Astrocyte of the cerebellum (primary cell): Measurements from ENCODE around the gene GLI2.

Experiments
- DNase-seq: peaks from one replicate; pipeline ENCODE4 v3.0.0-alpha.2; 2011; ENCODE audit warnings: low read depth
- H3K4me3 ChIP-seq: 2 replicates; pipeline ENCODE4 v1.5.1; 2011; ENCODE audit warnings: mild to moderate bottlenecking, low read depth, low read length, moderate library complexity
- in situ Hi-C: cut with HindIII; loops from 2 replicates; pipeline ENCODE4 v1.10.0; 2017; ENCODE audit warnings: low sequenced_read_pairs
- TF ChIP-seq, protein P1 (sequence below): IDR thresholded peaks from 2 replicates; pipeline ENCODE4 v1.5.1; 2012; ENCODE audit warnings: low read length, low read depth, moderate library complexity, mild to moderate bottlenecking; ENCODE audit errors: missing control alignments

The GLI2 gene

GRCh38 chr2:120741571-120742561, 6.2 kb downstream of the GLI2 start:
- DNase-seq, result no peak
- H3K4me3 ChIP-seq, result peak overlapping the region; percentile 35
- TF ChIP-seq, protein P1, sequence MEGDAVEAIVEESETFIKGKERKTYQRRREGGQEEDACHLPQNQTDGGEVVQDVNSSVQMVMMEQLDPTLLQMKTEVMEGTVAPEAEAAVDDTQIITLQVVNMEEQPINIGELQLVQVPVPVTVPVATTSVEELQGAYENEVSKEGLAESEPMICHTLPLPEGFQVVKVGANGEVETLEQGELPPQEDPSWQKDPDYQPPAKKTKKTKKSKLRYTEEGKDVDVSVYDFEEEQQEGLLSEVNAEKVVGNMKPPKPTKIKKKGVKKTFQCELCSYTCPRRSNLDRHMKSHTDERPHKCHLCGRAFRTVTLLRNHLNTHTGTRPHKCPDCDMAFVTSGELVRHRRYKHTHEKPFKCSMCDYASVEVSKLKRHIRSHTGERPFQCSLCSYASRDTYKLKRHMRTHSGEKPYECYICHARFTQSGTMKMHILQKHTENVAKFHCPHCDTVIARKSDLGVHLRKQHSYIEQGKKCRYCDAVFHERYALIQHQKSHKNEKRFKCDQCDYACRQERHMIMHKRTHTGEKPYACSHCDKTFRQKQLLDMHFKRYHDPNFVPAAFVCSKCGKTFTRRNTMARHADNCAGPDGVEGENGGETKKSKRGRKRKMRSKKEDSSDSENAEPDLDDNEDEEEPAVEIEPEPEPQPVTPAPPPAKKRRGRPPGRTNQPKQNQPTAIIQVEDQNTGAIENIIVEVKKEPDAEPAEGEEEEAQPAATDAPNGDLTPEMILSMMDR, result no peak
- in situ Hi-C loops, result no loop called here

GRCh38 chr2:120743657-120744056, 8.0 kb downstream of the GLI2 start:
- no peak for DNase-seq
- no peak overlapping the region for H3K4me3 ChIP-seq
- TF ChIP-seq, protein P1, result no peak
- in situ Hi-C loops, result no loop called here

GRCh38 chr2:120744817-120745216, 9.1 kb downstream of the GLI2 start:
- in situ Hi-C loops, result no loop called here
- TF ChIP-seq, protein P1, result no peak
- H3K4me3 ChIP-seq, result no peak overlapping the region
- no peak for DNase-seq

GRCh38 chr2:120745420-120746111, 9.9 kb downstream of the GLI2 start:
- DNase-seq, result no peak
- no peak overlapping the region for H3K4me3 ChIP-seq
- TF ChIP-seq, protein P1, result no peak
- in situ Hi-C loops, result no loop called here

- H3K4me3 ChIP-seq, result no peak overlapping the region
- no peak for DNase-seq
- in situ Hi-C loops, result no loop called here
- TF ChIP-seq, protein P1, result no peak
Observed at GRCh38 chr2:120746144-120746543, 10.5 kb downstream of the GLI2 start.

DNA sequence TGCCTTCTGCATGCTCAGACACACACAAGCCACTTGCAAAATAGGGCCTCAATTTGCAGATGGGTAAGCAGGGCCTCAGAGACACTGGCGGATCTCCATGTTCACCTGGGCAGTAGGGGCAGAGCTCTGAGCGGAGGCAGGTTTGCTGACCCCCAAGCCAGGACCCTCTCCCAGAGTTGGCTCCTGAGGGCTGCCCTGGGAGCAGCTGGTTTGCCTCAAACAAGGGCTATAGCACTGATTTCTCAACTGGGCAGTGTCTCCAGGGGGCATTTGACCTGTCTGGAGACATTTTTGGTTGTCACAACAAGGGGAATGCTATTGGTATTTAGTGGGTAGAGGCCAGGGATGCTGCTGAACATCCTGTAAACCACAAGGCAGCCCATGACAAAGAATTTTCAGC, 11.6 kb downstream of the GLI2 start:
- DNase-seq, result no peak
- TF ChIP-seq, protein P1, result no peak
- H3K4me3 ChIP-seq, result no peak overlapping the region
- in situ Hi-C loops, result no loop called here
